Left lobe of liver (tissue), 2 donors: Measurements from ENCODE around the gene BUD31. TPM values are rescaled to one million over a fixed set of nuclear protein-coding genes. Genes with fewer than 3 reads are reported as not detected.
A peak's percentile ranks its signal among the peaks of the same experiment; 100 is the strongest.
"Not testable (repeated sequence)": the region's sequence is repeated elsewhere in the genome, so short reads cannot be mapped to it uniquely, and the experiment has no call there.

Source experiments
- ATAC-seq: fragments of 200-7000 bp; cut with Tn5 transposase; one replicate; pipeline ENCODE4 v1.9.1; 2020; ENCODE audit warnings: mild to moderate bottlenecking, moderate library complexity
- DNase-seq: peaks from one replicate; pipeline ENCODE4 v3.0.0-alpha.2; 2020; ENCODE audit warnings: low spot score
- total RNA-seq: library from RNA; stranded (reverse); gene quantifications from one replicate; pipeline ENCODE4 v1.2.1, GENCODE V29; 2021
- donor health status: DM: no; HTN: no; CAD: no; lungs with moderate emphysema.
- donor health status: DM: no; HTN: yes; CAD: no.

The BUD31 gene
- total RNA-seq: 25.8 TPM

- DNase-seq: peak; percentile 94
- peak; percentile 93 for ATAC-seq
Measured at GRCh38 chr7:99408379-99409191, at the start of gene BUD31, which contains the start of gene PDAP1. TSS of gene BUD31 (plus strand) at chr7:99408969. CDS start at chr7:99411093, 2,124 bp downstream. TSS of gene PDAP1 (minus strand) at chr7:99408597. CDS start at chr7:99408548, 49 bp downstream.

- no peak for ATAC-seq
- DNase-seq: no peak
Measured at GRCh38 chr7:99359465-99360154, 49.2 kb upstream of the BUD31 start.

GRCh38 chr7:99362801-99363200 lies 46.0 kb upstream of the BUD31 start:
- DNase-seq (no peak), ATAC-seq (no peak)

GRCh38 chr7:99363286-99363685 lies 45.5 kb upstream of the BUD31 start:
- DNase-seq (no peak), ATAC-seq (no peak)

- DNase-seq: peak; percentile 68
Measured at GRCh38 chr7:99365318-99366141, 43.2 kb upstream of the BUD31 start.

GRCh38 chr7:99366646-99367045 lies 42.1 kb upstream of the BUD31 start:
- no peak for ATAC-seq
- DNase-seq: no peak

More at GRCh38 chr7:99365318-99366141, 43.2 kb upstream of the BUD31 start:
- ATAC-seq: peak; percentile 95

GRCh38 chr7:99368750-99369389 lies 39.9 kb upstream of the BUD31 start:
- DNase-seq: no peak
- ATAC-seq: no peak

GRCh38 chr7:99369767-99370391 lies 38.9 kb upstream of the BUD31 start:
- no peak for ATAC-seq
- no peak for DNase-seq

GRCh38 chr7:99371376-99371920 lies 37.3 kb upstream of the BUD31 start:
- DNase-seq: no peak
- ATAC-seq: no peak

GRCh38 chr7:99372275-99373090 lies 36.3 kb upstream of the BUD31 start:
- DNase-seq (no peak), ATAC-seq (no peak)

- DNase-seq: no peak
Measured at GRCh38 chr7:99373091-99374066, 35.4 kb upstream of the BUD31 start.

GRCh38 chr7:99374111-99375064 lies 34.4 kb upstream of the BUD31 start, which contains the start of gene ARPC1B:
TSS of gene ARPC1B (plus strand) at chr7:99374730. CDS start at chr7:99385715, 10,985 bp downstream.
- ATAC-seq (peak; percentile 83), DNase-seq (peak; percentile 87)

More at GRCh38 chr7:99373091-99374066, 35.4 kb upstream of the BUD31 start:
- no peak for ATAC-seq

- ATAC-seq: peak; percentile 81
Measured at GRCh38 chr7:99375070-99375807, 33.5 kb upstream of the BUD31 start.

GRCh38 chr7:99379043-99379577 lies 29.7 kb upstream of the BUD31 start:
- ATAC-seq (peak; percentile 22), DNase-seq (no peak)

More at GRCh38 chr7:99375070-99375807, 33.5 kb upstream of the BUD31 start:
- DNase-seq: peak; percentile 87

- DNase-seq, ATAC-seq: not testable (repeated sequence)
Measured at GRCh38 chr7:99379693-99380031, 29.1 kb upstream of the BUD31 start.
